HCT116 (cell line): ENCODE results near the gene CMBL. TPM values are rescaled to one million over a fixed set of nuclear protein-coding genes. Genes with fewer than 3 reads are reported as not detected.

ENCODE experiments used
- ATAC-seq: fragments of 200-7000 bp; cut with Tn5 transposase; 2 replicates; pipeline ENCODE4 v1.9.1; 2020; ENCODE audit warnings: mild to moderate bottlenecking, moderate library complexity
- BruUV-seq: library from RNA; stranded (reverse); fragments of 400-500 nt; replicated peaks from 2 replicates; lab custom pipeline; 2021; lab: Mats Ljungman, UMichigan
- CTCF ChIA-PET: fragments of 300-600 bp; sonication (Branson Sonifier 250); formaldehyde crosslinking; loops from one replicate; lab custom pipeline; 2021; ENCODE audit warnings: antibody characterized with exemption; lab: Charles Lee
- POLR2A ChIA-PET: fragments of 300-600, 350-600 bp; sonication (Branson Sonifier 250); formaldehyde crosslinking; loops from one replicate; lab custom pipeline; 2021; ENCODE audit warnings: antibody characterized with exemption; lab: Charles Lee
- RAD21 ChIA-PET, 2 experiments: fragments of 300-600 bp; sonication (Branson Sonifier 250); formaldehyde crosslinking; loops; one replicate each; lab custom pipeline; 2023; ENCODE audit warnings: low total read pairs in 2 of 2; ENCODE audit not compliant: uncharacterized antibody in 2 of 2, unreplicated experiment in 2 of 2, low non-redundant PET in 1 of 2; lab: Charles Lee
- DNase-seq: peaks from one replicate; pipeline ENCODE4 v3.0.0-alpha.2; 2010; ENCODE audit warnings: low read depth, low spot score
- H2AFZ ChIP-seq: fragments of 200-600 bp; shearing (Covaris generic), sonication (generic); 2 replicates; pipeline ENCODE4 v1.6.1; 2017; ENCODE audit warnings: low read depth, mixed run types, mixed read lengths, antibody characterized with exemption, low read length; ENCODE audit not compliant: poor library complexity, severe bottlenecking
- H3K27ac ChIP-seq: 2 replicates; pipeline ENCODE4 v1.5.1; 2012; ENCODE audit warnings: low read depth, low read length
- H3K27me3 ChIP-seq: fragments of 200-600 bp; sonication (generic); 2 replicates; pipeline ENCODE4 v1.6.1; 2016; ENCODE audit warnings: mixed run types, low read length, mixed read lengths; ENCODE audit not compliant: insufficient read depth
- H3K36me3 ChIP-seq, 2 experiments: fragments of 200-500 bp in 1 of 2; fragments of 200-600 bp in 1 of 2; sonication (Bioruptor generic) in 1 of 2; sonication (generic) in 1 of 2; 2 replicates each; pipeline versions ENCODE4 v1.5.1 to v1.6.1; 2014 to 2016; ENCODE audit warnings: low read length in 2 of 2, inconsistent platforms in 1 of 2, mixed read lengths in 1 of 2, mixed run types in 1 of 2; ENCODE audit not compliant: insufficient read depth in 2 of 2, control insufficient read depth in 1 of 2
- H3K4me1 ChIP-seq, 2 experiments: fragments of 200-600 bp in 1 of 2; sonication (generic) in 1 of 2; 2 replicates each; pipeline versions ENCODE4 v1.5.1 to v1.6.1; 2012 to 2017; ENCODE audit warnings: low read length in 2 of 2, inconsistent platforms in 1 of 2, mild to moderate bottlenecking in 1 of 2, mixed read lengths in 1 of 2, mixed run types in 1 of 2, moderate library complexity in 1 of 2; ENCODE audit not compliant: insufficient read depth in 2 of 2, control insufficient read depth in 1 of 2
- H3K4me2 ChIP-seq: fragments of 200-600 bp; sonication (generic); 2 replicates; pipeline ENCODE4 v1.6.1; 2017; ENCODE audit warnings: mixed run types, low read length, mixed read lengths
- H3K4me3 ChIP-seq, 2 experiments: fragments of 200-600 bp in 1 of 2; sonication (generic) in 1 of 2; replicated peaks in 1 of 2; 2 replicates each; pipeline ENCODE4 v1.5.1; 2011 to 2016; ENCODE audit warnings: low read length in 2 of 2, control low read depth in 1 of 2, low read depth in 1 of 2, mild to moderate bottlenecking in 1 of 2, mixed read lengths in 1 of 2, mixed run types in 1 of 2
- H3K79me2 ChIP-seq: fragments of 200-600 bp; sonication (generic); 2 replicates; pipeline ENCODE4 v1.6.1; 2017; ENCODE audit warnings: mild to moderate bottlenecking, mixed run types, low read length, moderate library complexity, mixed read lengths; ENCODE audit not compliant: insufficient read depth
- H3K9ac ChIP-seq: fragments of 200-600 bp; sonication (generic); 2 replicates; pipeline ENCODE4 v1.6.1; 2016; ENCODE audit warnings: low read length, mixed read lengths
- H3K9me2 ChIP-seq: fragments of 200-600 bp; sonication (generic), shearing (Covaris generic); 2 replicates; pipeline ENCODE4 v1.6.1; 2017; ENCODE audit warnings: mixed run types, mild to moderate bottlenecking, moderate library complexity; ENCODE audit not compliant: insufficient read depth
- H3K9me3 ChIP-seq, 2 experiments: fragments of 200-500 bp in 1 of 2; fragments of 200-600 bp in 1 of 2; sonication (Bioruptor generic) in 1 of 2; sonication (generic) in 1 of 2; 2 replicates each; pipeline ENCODE4 v1.6.1; 2014 to 2017; ENCODE audit warnings: low read length in 2 of 2, mixed read lengths in 2 of 2, inconsistent platforms in 1 of 2, low read depth in 1 of 2, mild to moderate bottlenecking in 1 of 2, mixed run types in 1 of 2, moderate library complexity in 1 of 2; ENCODE audit not compliant: control insufficient read depth in 1 of 2, insufficient read depth in 1 of 2
- H4K20me1 ChIP-seq: fragments of 200-600 bp; sonication (generic), shearing (Covaris generic); 2 replicates; pipeline ENCODE4 v1.6.1; 2017; ENCODE audit warnings: mixed run types, mild to moderate bottlenecking, moderate library complexity; ENCODE audit not compliant: insufficient read depth
- ATF3 ChIP-seq: IDR thresholded peaks from 2 replicates; pipeline ENCODE4 v1.6.1; 2012
- CBX3 ChIP-seq: IDR thresholded peaks from 2 replicates; pipeline ENCODE4 v1.6.1; 2012; ENCODE audit warnings: low read depth
- EGR1 ChIP-seq: IDR thresholded peaks from 2 replicates; pipeline ENCODE4 v1.6.1; 2012; ENCODE audit warnings: low read depth
- EZH2phosphoT487 ChIP-seq: fragments of 200-600 bp; IDR thresholded peaks from 2 replicates; pipeline ENCODE4 v1.6.1; 2018; ENCODE audit warnings: antibody characterized with exemption, borderline replicate concordance
- FOSL1 ChIP-seq: IDR thresholded peaks from 2 replicates; pipeline ENCODE4 v1.6.1; 2012; ENCODE audit warnings: low read depth
- POLR2A ChIP-seq: IDR thresholded peaks from 2 replicates; pipeline ENCODE4 v1.7.0; 2011; ENCODE audit warnings: borderline replicate concordance; ENCODE audit not compliant: insufficient read depth, insufficient read length; ENCODE audit errors: extremely low read depth
- POLR2AphosphoS5 ChIP-seq: IDR thresholded peaks from 2 replicates; pipeline ENCODE4 v1.6.1; 2011; ENCODE audit warnings: mild to moderate bottlenecking, low read depth, low read length, moderate library complexity
- RAD21 ChIP-seq: IDR thresholded peaks from 2 replicates; pipeline ENCODE4 v1.6.1; 2012; ENCODE audit warnings: low read depth, mild to moderate bottlenecking
- SIN3A ChIP-seq: IDR thresholded peaks from 2 replicates; pipeline ENCODE4 v1.6.1; 2012; ENCODE audit warnings: low read depth
- TCF7L2 ChIP-seq: IDR thresholded peaks from 2 replicates; pipeline ENCODE4 v1.7.0; 2011; ENCODE audit warnings: borderline replicate concordance, inconsistent platforms; ENCODE audit not compliant: insufficient read depth, insufficient read length; ENCODE audit errors: extremely low read depth
- intact Hi-C: fragments of 100-400 bp; cut with micrococcal nuclease; formaldehyde crosslinking; loops from 2 replicates; pipeline ENCODE4 v1.10.0; 2022
- total RNA-seq: library from RNA; stranded (reverse); gene quantifications from one replicate; pipeline ENCODE4 v1.2.1, GENCODE V29; 2021; ENCODE audit not compliant: unreplicated experiment
- TF ChIP-seq, protein P1 (sequence below), 3 experiments: fragments of 200-600 bp in 1 of 3; sonication (generic) in 1 of 3; IDR thresholded peaks in 2 of 3; conservative IDR thresholded peaks in 1 of 3; 2 replicates each; pipeline ENCODE4 v1.5.1; 2012 to 2017; ENCODE audit warnings: low read depth in 2 of 3, low read length in 2 of 3, antibody characterized with exemption in 1 of 3, borderline replicate concordance in 1 of 3, control low read depth in 1 of 3, mild to moderate bottlenecking in 1 of 3, mixed read lengths in 1 of 3, mixed run types in 1 of 3, moderate library complexity in 1 of 3; ENCODE audit not compliant: insufficient read depth in 1 of 3

CMBL gene
- total RNA-seq, 1 experiment from 2014 or later = 51.0 TPM

DNA sequence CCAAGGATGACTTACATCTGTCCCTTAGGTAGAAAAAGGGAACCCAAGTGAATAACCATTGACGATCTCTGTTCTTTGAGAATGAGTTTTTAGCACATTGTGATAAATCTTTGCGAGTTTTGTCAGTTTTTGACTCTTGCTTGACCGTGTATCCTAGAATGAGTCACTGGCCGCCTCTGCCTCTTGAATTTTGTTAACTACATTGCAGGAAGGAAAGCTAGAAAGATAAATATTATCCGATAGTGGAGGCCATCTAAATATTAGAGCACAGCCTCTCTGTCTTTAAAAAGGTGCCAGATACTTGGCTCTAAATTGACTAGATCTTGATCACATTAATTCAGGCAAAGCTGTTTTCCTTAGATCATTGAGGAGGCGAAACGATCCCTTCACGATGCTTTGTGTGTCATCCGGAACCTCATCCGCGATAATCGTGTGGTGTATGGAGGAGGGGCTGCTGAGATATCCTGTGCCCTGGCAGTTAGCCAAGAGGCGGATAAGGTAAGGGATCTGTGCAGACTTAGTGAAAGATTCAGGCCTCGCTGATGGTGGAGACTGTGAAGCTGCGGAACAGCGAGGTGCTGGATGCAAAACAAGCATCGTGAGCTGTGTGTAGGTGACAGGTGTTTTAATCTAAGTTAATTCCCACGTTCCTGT, 45.5 kb downstream of the CMBL start:
- no peaks in the 10 kb centered on the region for H3K9me3 ChIP-seq
- H3K27ac ChIP-seq = no peak overlapping the region
- no peak overlapping the region for H3K4me3 ChIP-seq
- DNase-seq (no peak), ATAC-seq (no peak)
- no peak for TF ChIP-seq POLR2AphosphoS5
- TF ChIP-seq, protein P1, sequence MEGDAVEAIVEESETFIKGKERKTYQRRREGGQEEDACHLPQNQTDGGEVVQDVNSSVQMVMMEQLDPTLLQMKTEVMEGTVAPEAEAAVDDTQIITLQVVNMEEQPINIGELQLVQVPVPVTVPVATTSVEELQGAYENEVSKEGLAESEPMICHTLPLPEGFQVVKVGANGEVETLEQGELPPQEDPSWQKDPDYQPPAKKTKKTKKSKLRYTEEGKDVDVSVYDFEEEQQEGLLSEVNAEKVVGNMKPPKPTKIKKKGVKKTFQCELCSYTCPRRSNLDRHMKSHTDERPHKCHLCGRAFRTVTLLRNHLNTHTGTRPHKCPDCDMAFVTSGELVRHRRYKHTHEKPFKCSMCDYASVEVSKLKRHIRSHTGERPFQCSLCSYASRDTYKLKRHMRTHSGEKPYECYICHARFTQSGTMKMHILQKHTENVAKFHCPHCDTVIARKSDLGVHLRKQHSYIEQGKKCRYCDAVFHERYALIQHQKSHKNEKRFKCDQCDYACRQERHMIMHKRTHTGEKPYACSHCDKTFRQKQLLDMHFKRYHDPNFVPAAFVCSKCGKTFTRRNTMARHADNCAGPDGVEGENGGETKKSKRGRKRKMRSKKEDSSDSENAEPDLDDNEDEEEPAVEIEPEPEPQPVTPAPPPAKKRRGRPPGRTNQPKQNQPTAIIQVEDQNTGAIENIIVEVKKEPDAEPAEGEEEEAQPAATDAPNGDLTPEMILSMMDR (IDR thresholded peaks at IDR 0.05 in 2 of 3, conservative IDR thresholded peaks at IDR 0.05 in 1 of 3; ENCODE audit: borderline replicate concordance in 1 of 3, insufficient read depth in 1 of 3, low read depth in 2 of 3, low read length in 2 of 3) = no peak
- no peak for TF ChIP-seq CBX3
- TF ChIP-seq POLR2A = no peak
- TF ChIP-seq SIN3A = no peak
- no peak for TF ChIP-seq RAD21
- no peak for TF ChIP-seq TCF7L2
- no peak for TF ChIP-seq ATF3
- TF ChIP-seq EGR1 = no peak
- TF ChIP-seq EZH2phosphoT487 = no peak
- TF ChIP-seq FOSL1 = no peak
- CTCF ChIA-PET = no interaction called here
- peaks cover 47% of the 10 kb centered on the region for H3K79me2 ChIP-seq
- peaks cover 70 to 75% of the 10 kb centered on the region in 2 experiments for H3K36me3 ChIP-seq
- no peaks in the 10 kb centered on the region for H3K9me2 ChIP-seq
- no peak overlapping the region for H3K4me2 ChIP-seq
- no peaks in the 10 kb centered on the region for H3K27me3 ChIP-seq
- BruUV-seq = no TSS peak
- H3K9ac ChIP-seq = no peak overlapping the region
- RAD21 ChIA-PET = no interaction called here
- POLR2A ChIA-PET = interaction anchor here (1.8 kb wide), 1 partner anchor 12 kb away, joined by 3 read pairs; the partner anchor contains the start of genes ATPSCKMT and CCT5
- H3K4me1 ChIP-seq = peaks cover 0 to 9% of the 10 kb centered on the region in 2 experiments; a peak in 1 of 4 replicates
- intact Hi-C loops = no loop called here
- H4K20me1 ChIP-seq = peaks cover 7% of the 10 kb centered on the region; the same call in 1 of the 2 replicates
- no peak overlapping the region for H2AFZ ChIP-seq
